Raji (cell line): ENCODE results near the gene OR10G7.

ENCODE experiments used
- POLR2A ChIP-seq: IDR thresholded peaks from 2 replicates; pipeline ENCODE4 v1.6.1; 2011; ENCODE audit warnings: low read depth, low read length, control low read depth; ENCODE audit not compliant: insufficient read depth

The OR10G7 gene

GRCh38 chr11:124041254-124041653 is at the start of gene OR10G7:
Gene OR10G7, minus strand, starts transcription at chr11:124041325. Its CDS starts 2,324 bp downstream, at chr11:124039001.
- TF ChIP-seq POLR2A: no peak

- no peak for TF ChIP-seq POLR2A
These were observed 45.1 kb upstream of the OR10G7 start for GRCh38 chr11:124085997-124086846.

GRCh38 chr11:124085583-124085982 is 44.5 kb upstream of the OR10G7 start:
- TF ChIP-seq POLR2A: no peak

GRCh38 chr11:124082371-124082770 is 41.2 kb upstream of the OR10G7 start:
- TF ChIP-seq POLR2A: no peak

GRCh38 chr11:124081483-124081882 is 40.4 kb upstream of the OR10G7 start:
- TF ChIP-seq POLR2A: no peak

- TF ChIP-seq POLR2A: no peak
These were observed 39.3 kb upstream of the OR10G7 start for GRCh38 chr11:124080327-124081001.

- TF ChIP-seq POLR2A: no peak
These were observed 38.7 kb upstream of the OR10G7 start for GRCh38 chr11:124079631-124080326.

- no peak for TF ChIP-seq POLR2A
These were observed 37.5 kb upstream of the OR10G7 start for GRCh38 chr11:124078591-124078990.

GRCh38 chr11:124077266-124077665 is 36.1 kb upstream of the OR10G7 start:
- TF ChIP-seq POLR2A: no peak

- TF ChIP-seq POLR2A: no peak
These were observed 34.9 kb upstream of the OR10G7 start for GRCh38 chr11:124075841-124076651.

GRCh38 chr11:124075492-124075840 is 34.3 kb upstream of the OR10G7 start:
- TF ChIP-seq POLR2A: no peak

- no peak for TF ChIP-seq POLR2A
These were observed 33.4 kb upstream of the OR10G7 start for GRCh38 chr11:124074554-124074953.

GRCh38 chr11:124072147-124072546 is 31.0 kb upstream of the OR10G7 start:
- no peak for TF ChIP-seq POLR2A

- no peak for TF ChIP-seq POLR2A
These were observed 30.5 kb upstream of the OR10G7 start for GRCh38 chr11:124071623-124071948.
